Measurements from ENCODE around the gene NMT1.

Gene NMT1

GRCh38 chr17:45111850-45112249, 50.7 kb downstream of the NMT1 start:
- peak; percentile 80 for TF ChIP-seq CEBPB (IDR thresholded peaks at IDR 0.05)
- TF ChIP-seq, protein P1, sequence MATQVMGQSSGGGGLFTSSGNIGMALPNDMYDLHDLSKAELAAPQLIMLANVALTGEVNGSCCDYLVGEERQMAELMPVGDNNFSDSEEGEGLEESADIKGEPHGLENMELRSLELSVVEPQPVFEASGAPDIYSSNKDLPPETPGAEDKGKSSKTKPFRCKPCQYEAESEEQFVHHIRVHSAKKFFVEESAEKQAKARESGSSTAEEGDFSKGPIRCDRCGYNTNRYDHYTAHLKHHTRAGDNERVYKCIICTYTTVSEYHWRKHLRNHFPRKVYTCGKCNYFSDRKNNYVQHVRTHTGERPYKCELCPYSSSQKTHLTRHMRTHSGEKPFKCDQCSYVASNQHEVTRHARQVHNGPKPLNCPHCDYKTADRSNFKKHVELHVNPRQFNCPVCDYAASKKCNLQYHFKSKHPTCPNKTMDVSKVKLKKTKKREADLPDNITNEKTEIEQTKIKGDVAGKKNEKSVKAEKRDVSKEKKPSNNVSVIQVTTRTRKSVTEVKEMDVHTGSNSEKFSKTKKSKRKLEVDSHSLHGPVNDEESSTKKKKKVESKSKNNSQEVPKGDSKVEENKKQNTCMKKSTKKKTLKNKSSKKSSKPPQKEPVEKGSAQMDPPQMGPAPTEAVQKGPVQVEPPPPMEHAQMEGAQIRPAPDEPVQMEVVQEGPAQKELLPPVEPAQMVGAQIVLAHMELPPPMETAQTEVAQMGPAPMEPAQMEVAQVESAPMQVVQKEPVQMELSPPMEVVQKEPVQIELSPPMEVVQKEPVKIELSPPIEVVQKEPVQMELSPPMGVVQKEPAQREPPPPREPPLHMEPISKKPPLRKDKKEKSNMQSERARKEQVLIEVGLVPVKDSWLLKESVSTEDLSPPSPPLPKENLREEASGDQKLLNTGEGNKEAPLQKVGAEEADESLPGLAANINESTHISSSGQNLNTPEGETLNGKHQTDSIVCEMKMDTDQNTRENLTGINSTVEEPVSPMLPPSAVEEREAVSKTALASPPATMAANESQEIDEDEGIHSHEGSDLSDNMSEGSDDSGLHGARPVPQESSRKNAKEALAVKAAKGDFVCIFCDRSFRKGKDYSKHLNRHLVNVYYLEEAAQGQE (IDR thresholded peaks at IDR 0.05; ENCODE audit: low read depth), result no peak

GRCh38 chr17:45112559-45113423, 51.7 kb downstream of the NMT1 start:
- TF ChIP-seq ZBTB7A (IDR thresholded peaks at IDR 0.05; ENCODE audit: low read depth) (peak; percentile 27; the same call in 1 of the 2 replicates), RAD21 (IDR thresholded peaks at IDR 0.05; ENCODE audit: low read depth) (no peak)

DNA sequence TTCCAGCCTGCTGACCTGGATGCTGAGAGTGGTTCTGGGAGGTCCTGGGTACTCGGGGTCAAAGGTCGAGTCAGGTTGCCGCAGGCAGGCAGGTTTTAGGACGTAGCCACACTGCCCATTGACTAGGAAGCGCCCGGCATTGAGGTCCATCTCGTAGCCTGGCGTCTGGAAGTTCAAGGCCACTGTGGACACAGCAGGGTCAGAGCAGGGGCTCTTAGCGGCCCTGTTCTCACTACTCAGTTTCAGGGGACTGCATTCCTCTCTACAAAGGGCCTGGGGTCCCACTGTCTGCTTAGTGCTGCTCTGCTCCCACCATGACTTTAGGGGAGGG, 52.3 kb downstream of the NMT1 start:
- TF ChIP-seq TEAD4 (IDR thresholded peaks at IDR 0.05) (no peak), ZBTB7A (IDR thresholded peaks at IDR 0.05; ENCODE audit: low read depth) (0 out of 2 replicates have a peak, but pooled peaks have one; percentile 9)

- TF ChIP-seq MAX (IDR thresholded peaks at IDR 0.05) (no peak), NFIC (IDR thresholded peaks at IDR 0.05) (no peak), TEAD4 (IDR thresholded peaks at IDR 0.05) (no peak), YY1 (IDR thresholded peaks at IDR 0.05; ENCODE audit: low read depth) (no peak), TAF1 (IDR thresholded peaks at IDR 0.05; ENCODE audit: low read depth) (no peak), TCF12 (IDR thresholded peaks at IDR 0.05; ENCODE audit: low read depth) (no peak), FOXM1 (IDR thresholded peaks at IDR 0.05; ENCODE audit: borderline replicate concordance, low read depth) (no peak), CEBPB (IDR thresholded peaks at IDR 0.05) (no peak), USF1 (IDR thresholded peaks at IDR 0.05) (no peak), ZBTB7A (IDR thresholded peaks at IDR 0.05; ENCODE audit: low read depth) (no peak), EP300 (IDR thresholded peaks at IDR 0.05; ENCODE audit: borderline replicate concordance) (no peak), CREB1 (IDR thresholded peaks at IDR 0.05; ENCODE audit: low read depth) (no peak), RAD21 (IDR thresholded peaks at IDR 0.05; ENCODE audit: low read depth) (no peak), EGR1 (IDR thresholded peaks at IDR 0.05) (no peak)
- TF ChIP-seq, protein P1 (IDR thresholded peaks at IDR 0.05; ENCODE audit: low read depth), result no peak
These were observed 53.2 kb downstream of the NMT1 start for GRCh38 chr17:45114117-45114932.

DNA sequence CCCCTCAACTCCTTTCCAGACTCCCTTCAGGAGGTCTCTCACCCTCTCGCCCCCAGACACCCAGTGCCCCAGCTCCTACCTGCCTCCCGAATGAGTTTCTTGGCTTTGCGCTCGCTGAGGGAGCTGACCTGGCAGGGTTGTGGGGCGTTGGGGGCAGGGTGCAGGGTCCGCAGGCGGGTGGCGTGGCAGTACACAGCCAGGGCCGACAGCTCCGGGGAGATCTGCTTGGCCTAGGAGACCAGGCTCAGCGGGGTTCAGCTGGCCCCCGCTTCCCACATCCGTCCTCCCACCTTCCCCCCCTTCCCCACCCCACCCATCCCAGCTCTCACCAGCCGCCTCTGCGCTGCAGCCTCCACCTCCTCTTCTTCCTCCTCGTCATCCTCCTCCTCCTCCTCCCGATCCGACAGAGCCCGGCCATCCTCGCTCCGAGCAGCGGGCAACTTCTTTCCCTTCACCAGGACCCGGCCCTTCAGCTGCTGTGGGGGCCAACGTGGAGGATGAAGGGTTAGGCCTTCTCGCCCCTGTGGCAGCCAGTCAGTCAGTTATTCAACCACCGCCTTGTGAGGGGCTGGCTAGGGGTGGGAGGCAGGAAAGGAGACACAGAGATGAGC, 54.0 kb downstream of the NMT1 start:
- TF ChIP-seq YY1 (IDR thresholded peaks at IDR 0.05; ENCODE audit: low read depth) (no peak), CREB1 (IDR thresholded peaks at IDR 0.05; ENCODE audit: low read depth) (no peak), CEBPB (IDR thresholded peaks at IDR 0.05) (no peak), EGR1 (IDR thresholded peaks at IDR 0.05) (no peak)
- TF ChIP-seq, protein P1 (IDR thresholded peaks at IDR 0.05; ENCODE audit: low read depth), result no peak
